CD4-positive, alpha-beta memory T cell (primary cell): ENCODE data around the gene TGM6. TPM values are rescaled to one million over a fixed set of nuclear protein-coding genes. Genes with fewer than 3 reads are reported as not detected.

ENCODE experiments used
- CTCF ChIA-PET: fragments of 350-600 bp; sonication (Branson Sonifier 250); formaldehyde crosslinking; loops from one replicate; lab custom pipeline; 2021; ENCODE audit warnings: inconsistent platforms; ENCODE audit not compliant: partially characterized antibody; lab: Charles Lee
- POLR2A ChIA-PET: fragments of 350-600 bp; sonication (Branson Sonifier 250); formaldehyde crosslinking; loops from one replicate; lab custom pipeline; 2021; ENCODE audit not compliant: partially characterized antibody; lab: Charles Lee
- DNase-seq, 5 donors: peaks; one replicate each; pipeline versions ENCODE4 v3.0.0 to v3.0.0-alpha.2; 2020 to 2022; ENCODE audit warnings: mixed read lengths in 1 of 5
- H3K27ac ChIP-seq: one replicate; pipeline ENCODE4 v1.7.0; 2013; ENCODE audit warnings: low read depth, low read length
- H3K27me3 ChIP-seq: 2 replicates; pipeline ENCODE4 v1.7.0; 2013; ENCODE audit warnings: mild to moderate bottlenecking, low read length, moderate library complexity; ENCODE audit not compliant: insufficient read depth
- H3K36me3 ChIP-seq: 2 replicates; pipeline ENCODE4 v1.7.0; 2013; ENCODE audit warnings: mild to moderate bottlenecking, low read length, moderate library complexity; ENCODE audit not compliant: insufficient read depth
- H3K4me1 ChIP-seq: 2 replicates; pipeline ENCODE4 v1.7.0; 2013; ENCODE audit warnings: mild to moderate bottlenecking, low read length, moderate library complexity; ENCODE audit not compliant: insufficient read depth
- H3K4me3 ChIP-seq, 2 donors: one replicate each; pipeline ENCODE4 v1.7.0; 2013; ENCODE audit warnings: low read length in 2 of 2, mild to moderate bottlenecking in 1 of 2
- H3K9me3 ChIP-seq, 2 donors: one replicate each; pipeline ENCODE4 v1.7.0; 2013; ENCODE audit warnings: low read length in 2 of 2, control low read depth in 1 of 2; ENCODE audit not compliant: control insufficient read depth in 1 of 2
- H3K27ac Mint-ChIP-seq, 7 donors: one replicate each; pipeline ENCODE4 v1.8.0; 2020 to 2021; ENCODE audit warnings: mixed read lengths in 7 of 7, mild to moderate bottlenecking in 6 of 7, inconsistent platforms in 3 of 7, moderate library complexity in 3 of 7
- H3K27me3 Mint-ChIP-seq, 2 donors: one replicate each; pipeline ENCODE4 v1.8.0; 2020 to 2021; ENCODE audit warnings: mixed read lengths in 2 of 2
- H3K36me3 Mint-ChIP-seq, 2 donors: one replicate each; pipeline ENCODE4 v1.8.0; 2020 to 2021; ENCODE audit warnings: mixed read lengths in 2 of 2, inconsistent platforms in 1 of 2, mild to moderate bottlenecking in 1 of 2
- H3K4me1 Mint-ChIP-seq, 4 donors: one replicate each; pipeline ENCODE4 v1.8.0; 2020 to 2021; ENCODE audit warnings: mixed read lengths in 4 of 4, mild to moderate bottlenecking in 1 of 4
- H3K4me3 Mint-ChIP-seq, 8 donors: one replicate each; pipeline ENCODE4 v1.8.0; 2020 to 2021; ENCODE audit warnings: mixed read lengths in 8 of 8, mild to moderate bottlenecking in 7 of 8, moderate library complexity in 6 of 8, inconsistent platforms in 3 of 8
- H3K9me3 Mint-ChIP-seq, 8 donors: one replicate each; pipeline ENCODE4 v1.8.0; 2020 to 2021; ENCODE audit warnings: mixed read lengths in 8 of 8, mild to moderate bottlenecking in 5 of 8, inconsistent platforms in 3 of 8, moderate library complexity in 1 of 8
- intact Hi-C: fragments of 100-400 bp; cut with micrococcal nuclease; formaldehyde crosslinking; loops from one replicate; pipeline ENCODE4 v1.15.1; 2023
- polyA plus RNA-seq, 2 donors: library from polyadenylated mRNA; unstranded; fragments of 300-500 nt; fragmentation: Illumina TruSeq; gene quantifications; one replicate each; pipeline ENCODE4 v1.2.3, GENCODE V29; 2021
- total RNA-seq, 2 experiments: library from RNA; stranded (reverse); gene quantifications; one replicate each; pipeline ENCODE4 v1.2.3, GENCODE V29; 2021

Gene TGM6
- total and polyA plus RNA-seq, 4 experiments from 2014 or later: not detected

- no peaks in the 10 kb centered on the region for H3K9me3 Mint-ChIP-seq
- H3K4me3 Mint-ChIP-seq: no peak overlapping the region
- Histone ChIP-seq H3K36me3 (peaks cover 61% of the 10 kb centered on the region), H3K27me3 (no peaks in the 10 kb centered on the region), H3K4me1 (no peaks in the 10 kb centered on the region), H3K27ac (no peak overlapping the region), H3K4me3 (no peak overlapping the region), H3K9me3 (no peaks in the 10 kb centered on the region)
- intact Hi-C loops: no loop called here
- POLR2A ChIA-PET: interaction anchor here (3.4 kb wide), 1 partner anchor 10 kb away, joined by 25 read pairs; the partner anchor contains the start of gene SNRPB
- CTCF ChIA-PET: interaction anchor here (1.9 to 3.4 kb wide), 2 partner anchors 7 to 62 kb away, joined by 6 to 15 read pairs; no protein-coding TSS in a partner anchor
- H3K36me3 Mint-ChIP-seq: peaks cover 53 to 71% of the 10 kb centered on the region in 2 donors
- no peak for DNase-seq
- no peak overlapping the region for H3K27ac Mint-ChIP-seq
- no peaks in the 10 kb centered on the region for H3K4me1 Mint-ChIP-seq
- no peaks in the 10 kb centered on the region for H3K27me3 Mint-ChIP-seq
Observed at GRCh38 chr20:2459981-2460751, 79.5 kb downstream of the TGM6 start.

- ChIA-PET CTCF (interaction anchor here (1.9 to 3.4 kb wide), 2 partner anchors 8 to 61 kb away, joined by 6 to 15 read pairs; no protein-coding TSS in a partner anchor), POLR2A (interaction anchor here (0.5 to 3.4 kb wide), 2 partner anchors 8 to 9 kb away, joined by 3 to 25 read pairs; partner anchors contain the start of gene SNRPB)
- Mint-ChIP-seq H3K36me3 (peaks cover 61 to 78% of the 10 kb centered on the region in 2 donors), H3K4me3 (no peak overlapping the region), H3K9me3 (no peaks in the 10 kb centered on the region), H3K27ac (no peak overlapping the region), H3K4me1 (no peaks in the 10 kb centered on the region), H3K27me3 (no peaks in the 10 kb centered on the region)
- H3K4me3 ChIP-seq: no peak overlapping the region
- peaks cover 68% of the 10 kb centered on the region for H3K36me3 ChIP-seq
- H3K9me3 ChIP-seq: no peaks in the 10 kb centered on the region
- H3K27me3 ChIP-seq: no peaks in the 10 kb centered on the region
- no peaks in the 10 kb centered on the region for H3K4me1 ChIP-seq
- H3K27ac ChIP-seq: no peak overlapping the region
- intact Hi-C loops: no loop called here
- DNase-seq: no peak
Observed at GRCh38 chr20:2460752-2461424, 80.2 kb downstream of the TGM6 start.

- Histone ChIP-seq H3K4me3 (no peak overlapping the region), H3K27me3 (no peaks in the 10 kb centered on the region), H3K36me3 (peaks cover 84% of the 10 kb centered on the region), H3K4me1 (peaks cover 3% of the 10 kb centered on the region), H3K9me3 (no peaks in the 10 kb centered on the region), H3K27ac (no peak overlapping the region)
- H3K4me1 Mint-ChIP-seq: peaks cover 2 to 6% (median 3%) of the 10 kb centered on the region in 4 donors
- no peaks in the 10 kb centered on the region for H3K9me3 Mint-ChIP-seq
- H3K36me3 Mint-ChIP-seq: peaks cover 68 to 87% of the 10 kb centered on the region in 2 donors
- no peak overlapping the region for H3K4me3 Mint-ChIP-seq
- CTCF ChIA-PET: interaction anchor here (3.4 kb wide), 1 partner anchor 9 kb away, joined by 15 read pairs; no protein-coding TSS in a partner anchor
- intact Hi-C loops: no loop called here
- POLR2A ChIA-PET: no interaction called here
- peak overlapping the region in 1 of 7 donors; percentile 60 for H3K27ac Mint-ChIP-seq
- no peak for DNase-seq
- H3K27me3 Mint-ChIP-seq: no peaks in the 10 kb centered on the region
Observed at GRCh38 chr20:2462484-2462883, 81.8 kb downstream of the TGM6 start.

GRCh38 chr20:2463616-2464365 is 83.1 kb downstream of the TGM6 start:
- Histone ChIP-seq H3K27ac (no peak overlapping the region), H3K4me3 (no peak overlapping the region), H3K27me3 (no peaks in the 10 kb centered on the region), H3K9me3 (no peaks in the 10 kb centered on the region), H3K36me3 (peaks cover 93% of the 10 kb centered on the region), H3K4me1 (peaks cover 14% of the 10 kb centered on the region)
- no peak for DNase-seq
- Mint-ChIP-seq H3K27me3 (no peaks in the 10 kb centered on the region), H3K4me1 (peaks cover 12 to 17% (median 14%) of the 10 kb centered on the region in 4 donors), H3K9me3 (no peaks in the 10 kb centered on the region), H3K4me3 (no peak overlapping the region), H3K36me3 (peaks cover 71 to 91% of the 10 kb centered on the region in 2 donors), H3K27ac (no peak overlapping the region)
- intact Hi-C loops: no loop called here
- CTCF ChIA-PET: interaction anchor here (1.3 to 3.4 kb wide), 2 partner anchors 11 to 58 kb away, joined by 4 to 15 read pairs; no protein-coding TSS in a partner anchor
- POLR2A ChIA-PET: no interaction called here

- H3K36me3 Mint-ChIP-seq: peaks cover 67 to 90% of the 10 kb centered on the region in 2 donors
- CTCF ChIA-PET: interaction anchor here (0.8 kb wide), 1 partner anchor 12 kb away, joined by 3 read pairs; no protein-coding TSS in a partner anchor
Observed at GRCh38 chr20:2465100-2465499, 84.4 kb downstream of the TGM6 start.

GRCh38 chr20:2467412-2467811 is 86.7 kb downstream of the TGM6 start:
- H3K4me3 Mint-ChIP-seq: peak overlapping the region in 1 of 8 donors; percentile 20
- H3K36me3 Mint-ChIP-seq: peaks cover 45 to 75% of the 10 kb centered on the region in 2 donors
- ChIA-PET CTCF (interaction anchor here (1.0 to 2.9 kb wide), 5 partner anchors 9 to 57 kb away, joined by 3 to 11 read pairs (median 4); no protein-coding TSS in a partner anchor), POLR2A (no interaction called here)
- peaks cover 0 to 3% (median 0%) of the 10 kb centered on the region in 8 donors for H3K9me3 Mint-ChIP-seq
- no peaks in the 10 kb centered on the region for H3K9me3 ChIP-seq
- no peaks in the 10 kb centered on the region for H3K27me3 Mint-ChIP-seq
- H3K4me1 ChIP-seq: peaks cover 32% of the 10 kb centered on the region
- H3K27me3 ChIP-seq: no peaks in the 10 kb centered on the region
- no peak overlapping the region for H3K4me3 ChIP-seq
- peaks cover 28 to 50% (median 39%) of the 10 kb centered on the region in 4 donors for H3K4me1 Mint-ChIP-seq
- peaks cover 60% of the 10 kb centered on the region for H3K36me3 ChIP-seq
- intact Hi-C loops: no loop called here
- no peak overlapping the region for H3K27ac ChIP-seq
- peak overlapping the region in 4 of 7 donors; percentile 57 to 98 (median 67) for H3K27ac Mint-ChIP-seq
- DNase-seq: no peak

More at GRCh38 chr20:2465100-2465499, 84.4 kb downstream of the TGM6 start:
- Histone ChIP-seq H3K4me3 (no peak overlapping the region), H3K27me3 (no peaks in the 10 kb centered on the region), H3K4me1 (peaks cover 25% of the 10 kb centered on the region), H3K36me3 (peaks cover 83% of the 10 kb centered on the region), H3K27ac (no peak overlapping the region), H3K9me3 (no peaks in the 10 kb centered on the region)
- POLR2A ChIA-PET: no interaction called here
- H3K27ac Mint-ChIP-seq: no peak overlapping the region
- peaks cover 21 to 30% (median 25%) of the 10 kb centered on the region in 4 donors for H3K4me1 Mint-ChIP-seq
- H3K9me3 Mint-ChIP-seq: no peaks in the 10 kb centered on the region
- no peak overlapping the region for H3K4me3 Mint-ChIP-seq
- intact Hi-C loops: no loop called here
- DNase-seq: no peak
- H3K27me3 Mint-ChIP-seq: no peaks in the 10 kb centered on the region
